Mucosa of rectum (tissue), 2 donors: Measurements from ENCODE around the gene DZANK1.
"Not testable (repeated sequence)": the region's sequence is repeated elsewhere in the genome, so short reads cannot be mapped to it uniquely, and the experiment has no call there.

Experiments used
- H3K27ac ChIP-seq, 2 donors: one replicate each; pipeline ENCODE4 v1.7.0; 2013; ENCODE audit warnings: inconsistent platforms in 2 of 2, low read depth in 2 of 2, low read length in 2 of 2
- H3K27me3 ChIP-seq, 2 donors: one replicate each; pipeline ENCODE4 v1.7.0; 2013; ENCODE audit warnings: low read length in 2 of 2; ENCODE audit not compliant: control insufficient read depth in 2 of 2, insufficient read depth in 2 of 2
- H3K36me3 ChIP-seq, 2 donors: one replicate each; pipeline ENCODE4 v1.7.0; 2013; ENCODE audit warnings: low read length in 2 of 2; ENCODE audit not compliant: control insufficient read depth in 2 of 2, insufficient read depth in 2 of 2
- H3K4me1 ChIP-seq, 2 donors: one replicate each; pipeline ENCODE4 v1.7.0; 2013; ENCODE audit warnings: low read length in 2 of 2, mild to moderate bottlenecking in 1 of 2; ENCODE audit not compliant: control insufficient read depth in 2 of 2, insufficient read depth in 2 of 2
- H3K4me3 ChIP-seq, 2 donors: one replicate each; pipeline ENCODE4 v1.7.0; 2013; ENCODE audit warnings: low read length in 2 of 2
- H3K9ac ChIP-seq, 2 donors: one replicate each; pipeline ENCODE4 v1.7.0; 2013; ENCODE audit warnings: low read length in 2 of 2, low read depth in 1 of 2, mild to moderate bottlenecking in 1 of 2
- H3K9me3 ChIP-seq, 2 donors: one replicate each; pipeline ENCODE4 v1.7.0; 2013; ENCODE audit warnings: low read length in 2 of 2; ENCODE audit not compliant: control insufficient read depth in 2 of 2
- donor health status: healthy.
- donor health status: Normal muscosa, but diverticular disease.

DZANK1 gene

GRCh38 chr20:18390201-18390600 is 76.6 kb downstream of the DZANK1 start:
- Histone ChIP-seq H3K36me3 (no peaks in the 10 kb centered on the region), H3K27ac (no peak overlapping the region), H3K4me3 (no peak overlapping the region), H3K27me3 (no peaks in the 10 kb centered on the region), H3K9ac (no peak overlapping the region), H3K4me1 (no peaks in the 10 kb centered on the region), H3K9me3 (no peaks in the 10 kb centered on the region)

GRCh38 chr20:18388860-18389259 is 78.0 kb downstream of the DZANK1 start:
- no peak overlapping the region for H3K4me3 ChIP-seq
- H3K36me3 ChIP-seq: no peaks in the 10 kb centered on the region
- no peak overlapping the region for H3K27ac ChIP-seq
- H3K9me3 ChIP-seq: no peaks in the 10 kb centered on the region
- H3K27me3 ChIP-seq: no peaks in the 10 kb centered on the region
- H3K4me1 ChIP-seq: no peaks in the 10 kb centered on the region
- H3K9ac ChIP-seq: no peak overlapping the region

- Histone ChIP-seq H3K36me3 (no peaks in the 10 kb centered on the region), H3K9me3 (no peaks in the 10 kb centered on the region), H3K4me1 (no peaks in the 10 kb centered on the region), H3K27ac (no peak overlapping the region), H3K4me3 (no peak overlapping the region), H3K9ac (no peak overlapping the region), H3K27me3 (no peaks in the 10 kb centered on the region)
These were observed 85.8 kb downstream of the DZANK1 start for GRCh38 chr20:18380908-18381529.

- Histone ChIP-seq H3K27me3 (no peaks in the 10 kb centered on the region), H3K4me1 (no peaks in the 10 kb centered on the region), H3K9me3 (no peaks in the 10 kb centered on the region), H3K9ac (no peak overlapping the region), H3K36me3 (no peaks in the 10 kb centered on the region), H3K27ac (no peak overlapping the region), H3K4me3 (no peak overlapping the region)
These were observed 88.8 kb downstream of the DZANK1 start for GRCh38 chr20:18377896-18378481.

GRCh38 chr20:18375551-18375950 is 91.3 kb downstream of the DZANK1 start:
- H3K36me3 ChIP-seq, H3K9ac ChIP-seq, H3K9me3 ChIP-seq, H3K27me3 ChIP-seq, H3K27ac ChIP-seq, H3K4me3 ChIP-seq, H3K4me1 ChIP-seq: not testable (repeated sequence)

- no peaks in the 10 kb centered on the region for H3K9me3 ChIP-seq
- no peak overlapping the region for H3K9ac ChIP-seq
- no peak overlapping the region for H3K4me3 ChIP-seq
- H3K27ac ChIP-seq: no peak overlapping the region
- no peaks in the 10 kb centered on the region for H3K27me3 ChIP-seq
- H3K36me3 ChIP-seq: no peaks in the 10 kb centered on the region
- no peaks in the 10 kb centered on the region for H3K4me1 ChIP-seq
These were observed 94.5 kb downstream of the DZANK1 start for GRCh38 chr20:18372296-18372695.

GRCh38 chr20:18364768-18365167 is 102.1 kb downstream of the DZANK1 start:
- Histone ChIP-seq H3K9ac (no peak overlapping the region), H3K4me1 (no peaks in the 10 kb centered on the region), H3K9me3 (no peaks in the 10 kb centered on the region), H3K27ac (no peak overlapping the region), H3K36me3 (no peaks in the 10 kb centered on the region), H3K27me3 (no peaks in the 10 kb centered on the region), H3K4me3 (no peak overlapping the region)

GRCh38 chr20:18363708-18364107 is 103.1 kb downstream of the DZANK1 start:
- no peaks in the 10 kb centered on the region for H3K9me3 ChIP-seq
- H3K36me3 ChIP-seq: no peaks in the 10 kb centered on the region
- H3K27ac ChIP-seq: no peak overlapping the region
- no peak overlapping the region for H3K4me3 ChIP-seq
- H3K9ac ChIP-seq: no peak overlapping the region
- no peaks in the 10 kb centered on the region for H3K27me3 ChIP-seq
- H3K4me1 ChIP-seq: no peaks in the 10 kb centered on the region

- no peaks in the 10 kb centered on the region for H3K27me3 ChIP-seq
- H3K36me3 ChIP-seq: no peaks in the 10 kb centered on the region
- H3K4me3 ChIP-seq: no peak overlapping the region
- H3K9me3 ChIP-seq: no peaks in the 10 kb centered on the region
- H3K9ac ChIP-seq: no peak overlapping the region
- no peaks in the 10 kb centered on the region for H3K4me1 ChIP-seq
- no peak overlapping the region for H3K27ac ChIP-seq
These were observed 103.9 kb downstream of the DZANK1 start for GRCh38 chr20:18362916-18363315.

- H3K36me3 ChIP-seq: no peaks in the 10 kb centered on the region
- no peak overlapping the region for H3K9ac ChIP-seq
- no peaks in the 10 kb centered on the region for H3K4me1 ChIP-seq
- no peak overlapping the region for H3K4me3 ChIP-seq
- H3K9me3 ChIP-seq: no peaks in the 10 kb centered on the region
- H3K27ac ChIP-seq: no peak overlapping the region
- no peaks in the 10 kb centered on the region for H3K27me3 ChIP-seq
These were observed 105.2 kb downstream of the DZANK1 start for GRCh38 chr20:18361678-18362077.
